Measurements from ENCODE around the gene MSX1.

MSX1 gene

GRCh38 chr4:4841156-4841555 lies 18.3 kb upstream of the MSX1 start:
- no peak overlapping the region for H3K4me3 ChIP-seq (IDR thresholded peaks at IDR 0.05; ENCODE audit: insufficient read depth, low read depth, low read length)
- H3K36me3 ChIP-seq (ENCODE audit: insufficient read depth): no peaks in the 10 kb centered on the region
- no peaks in the 10 kb centered on the region for H3K27me3 ChIP-seq (ENCODE audit: insufficient read depth, low read depth)
- no peak for TF ChIP-seq CTCF (conservative IDR thresholded peaks at IDR 0.05; ENCODE audit: low read depth, low read length)
- H4K20me1 ChIP-seq (ENCODE audit: insufficient read depth): no peaks in the 10 kb centered on the region
- no peak overlapping the region for H3K27ac ChIP-seq
- no peak overlapping the region for H3K4me2 ChIP-seq
- no peak overlapping the region for H3K9ac ChIP-seq
- H3K79me2 ChIP-seq (ENCODE audit: insufficient read depth, low read depth): no peaks in the 10 kb centered on the region
- H3K4me1 ChIP-seq (ENCODE audit: low read depth, poor library complexity, severe bottlenecking): no peaks in the 10 kb centered on the region
- no peak overlapping the region for H2AFZ ChIP-seq (ENCODE audit: low read depth)

- no peak overlapping the region for H3K27ac ChIP-seq
- TF ChIP-seq CTCF (conservative IDR thresholded peaks at IDR 0.05; ENCODE audit: low read depth, low read length): no peak
- no peak overlapping the region for H2AFZ ChIP-seq (ENCODE audit: low read depth)
- H3K4me2 ChIP-seq: no peak overlapping the region
- no peak overlapping the region for H3K4me3 ChIP-seq (IDR thresholded peaks at IDR 0.05; ENCODE audit: insufficient read depth, low read depth, low read length)
- no peaks in the 10 kb centered on the region for H3K36me3 ChIP-seq (ENCODE audit: insufficient read depth)
- no peak overlapping the region for H3K9ac ChIP-seq
- H3K27me3 ChIP-seq (ENCODE audit: insufficient read depth, low read depth): no peaks in the 10 kb centered on the region
- no peaks in the 10 kb centered on the region for H3K4me1 ChIP-seq (ENCODE audit: low read depth, poor library complexity, severe bottlenecking)
- H4K20me1 ChIP-seq (ENCODE audit: insufficient read depth): no peaks in the 10 kb centered on the region
- H3K79me2 ChIP-seq (ENCODE audit: insufficient read depth, low read depth): no peaks in the 10 kb centered on the region
Measured at GRCh38 chr4:4842476-4843441, 16.7 kb upstream of the MSX1 start.

- Histone ChIP-seq H3K4me3 (IDR thresholded peaks at IDR 0.05; ENCODE audit: insufficient read depth, low read depth, low read length) (no peak overlapping the region), H3K9ac (no peak overlapping the region), H3K36me3 (ENCODE audit: insufficient read depth) (no peaks in the 10 kb centered on the region), H3K4me1 (ENCODE audit: low read depth, poor library complexity, severe bottlenecking) (no peaks in the 10 kb centered on the region), H4K20me1 (ENCODE audit: insufficient read depth) (no peaks in the 10 kb centered on the region), H2AFZ (ENCODE audit: low read depth) (no peak overlapping the region), H3K27me3 (ENCODE audit: insufficient read depth, low read depth) (no peaks in the 10 kb centered on the region), H3K27ac (no peak overlapping the region), H3K79me2 (ENCODE audit: insufficient read depth, low read depth) (no peaks in the 10 kb centered on the region), H3K4me2 (no peak overlapping the region)
- TF ChIP-seq CTCF (conservative IDR thresholded peaks at IDR 0.05; ENCODE audit: low read depth, low read length): no peak
Measured at GRCh38 chr4:4843635-4844291, 15.7 kb upstream of the MSX1 start.

- H3K27me3 ChIP-seq (ENCODE audit: insufficient read depth, low read depth): no peaks in the 10 kb centered on the region
Measured at GRCh38 chr4:4845027-4845426, 14.4 kb upstream of the MSX1 start.

More at GRCh38 chr4:4845027-4845426, 14.4 kb upstream of the MSX1 start:
- H3K36me3 ChIP-seq (ENCODE audit: insufficient read depth): no peaks in the 10 kb centered on the region
- TF ChIP-seq CTCF (conservative IDR thresholded peaks at IDR 0.05; ENCODE audit: low read depth, low read length): no peak
- H3K4me3 ChIP-seq (IDR thresholded peaks at IDR 0.05; ENCODE audit: insufficient read depth, low read depth, low read length): no peak overlapping the region
- H3K79me2 ChIP-seq (ENCODE audit: insufficient read depth, low read depth): no peaks in the 10 kb centered on the region
- no peak overlapping the region for H3K27ac ChIP-seq
- H4K20me1 ChIP-seq (ENCODE audit: insufficient read depth): no peaks in the 10 kb centered on the region
- H3K4me1 ChIP-seq (ENCODE audit: low read depth, poor library complexity, severe bottlenecking): no peaks in the 10 kb centered on the region
- H3K4me2 ChIP-seq: no peak overlapping the region
- no peak overlapping the region for H2AFZ ChIP-seq (ENCODE audit: low read depth)
- H3K9ac ChIP-seq: no peak overlapping the region
